ENCODE measurements around the gene KATNAL1. TPM values are rescaled to one million over a fixed set of nuclear protein-coding genes. Genes with fewer than 3 reads are reported as not detected.
A peak's percentile ranks its signal among the peaks of the same experiment; 100 is the strongest.

The KATNAL1 gene
- total and polyA plus RNA-seq, 2 of the 4 experiments (the other 2 are of a cell fraction) = 6.9 to 16.8 TPM

DNA sequence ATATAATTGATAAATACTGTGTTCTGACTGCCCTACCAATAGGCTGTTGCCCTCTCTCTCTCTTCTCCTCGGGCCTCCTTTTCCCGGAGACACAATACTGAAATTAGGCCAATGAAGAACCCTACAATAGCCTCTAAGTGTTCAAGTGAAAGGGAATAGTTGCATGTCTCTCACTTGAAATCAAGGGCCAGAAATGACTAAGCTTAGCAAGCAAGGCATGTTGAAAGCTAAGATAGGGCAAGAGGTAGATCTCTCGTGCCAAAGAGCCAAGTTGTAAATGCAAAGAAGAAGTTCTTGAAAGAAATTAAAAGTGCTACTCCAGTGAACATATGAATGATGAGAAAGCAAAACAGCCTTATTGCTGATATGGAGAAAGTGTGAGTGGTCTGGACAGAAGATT lies 13.3 kb downstream of the KATNAL1 start:
- no peak overlapping the region for H3K4me2 ChIP-seq (ENCODE audit: low read depth, low read length)
- no CpG with 5 or more reads among the region's 3 CpGs for WGBS, 2 experiments (ENCODE audit: extremely low coverage in 2 of 2, insufficient read length in 1 of 2)
- H4K91ac ChIP-seq (ENCODE audit: insufficient read depth, low read depth, low read length) = no peak overlapping the region
- H3K27ac ChIP-seq (ENCODE audit: insufficient read depth, low read length) = no peak overlapping the region
- no peak overlapping the region for H4K5ac ChIP-seq (ENCODE audit: low read depth, low read length)
- H3K14ac ChIP-seq (replicated peaks; ENCODE audit: low read depth, low read length) = no peak overlapping the region
- H4K8ac ChIP-seq (ENCODE audit: low read depth in 2 of 2, low read length in 2 of 2) = no peak overlapping the region
- no peak overlapping the region for H2BK15ac ChIP-seq (ENCODE audit: low read depth, low read length)
- no peak overlapping the region for H3K18ac ChIP-seq (ENCODE audit: low read depth, low read length)
- POLR2A ChIA-PET (ENCODE audit: unreplicated experiment) = no interaction called here
- dilution Hi-C loops (cut with HindIII; ENCODE audit: low sequenced_read_pairs, unreplicated experiment) (no loop called here), intact Hi-C loops (cut with micrococcal nuclease) (no loop called here), in situ Hi-C loops (cut with MboI; ENCODE audit: low sequenced_read_pairs) (no loop called here)
- H3K56ac ChIP-seq (ENCODE audit: extremely low read depth, insufficient read depth, low read length) = no peak overlapping the region
- no peaks in the 10 kb centered on the region for H3K36me3 ChIP-seq (ENCODE audit: control insufficient read depth, insufficient read depth, low read length)
- H3K9ac ChIP-seq (ENCODE audit: low read depth, low read length) = no peak overlapping the region
- ATAC-seq (ENCODE audit: low read depth) = no peak
- peaks cover 10% of the 10 kb centered on the region for H3K9me1 ChIP-seq (ENCODE audit: insufficient read depth, low read length)
- TF ChIP-seq MAFK (IDR thresholded peaks at IDR 0.05; ENCODE audit: low read depth, low read length) (no peak), MAZ (IDR thresholded peaks at IDR 0.05; ENCODE audit: borderline replicate concordance, low read depth, low read length) (no peak), RFX5 (IDR thresholded peaks at IDR 0.05; ENCODE audit: low read depth, low read length) (no peak), CEBPB (IDR thresholded peaks at IDR 0.05; ENCODE audit: low read depth, low read length) (no peak), RAD21 (IDR thresholded peaks at IDR 0.05; ENCODE audit: low read length) (no peak), NFE2L2 (IDR thresholded peaks at IDR 0.05; ENCODE audit: low read depth, low read length) (no peak), CHD1 (IDR thresholded peaks at IDR 0.05; ENCODE audit: low read depth, low read length) (no peak), RCOR1 (IDR thresholded peaks at IDR 0.05; ENCODE audit: insufficient replicate concordance, low read length) (no peak), SMC3 (IDR thresholded peaks at IDR 0.05; ENCODE audit: low read depth, low read length) (no peak), MXI1 (IDR thresholded peaks at IDR 0.05; ENCODE audit: borderline replicate concordance, low read depth, low read length) (no peak), BHLHE40 (IDR thresholded peaks at IDR 0.05; ENCODE audit: low read depth, low read length) (no peak), FOS (IDR thresholded peaks at IDR 0.05; ENCODE audit: low read depth, low read length) (no peak), POLR2A (IDR thresholded peaks at IDR 0.05; ENCODE audit: low read depth, low read length) (no peak)
- TF ChIP-seq, protein P1, sequence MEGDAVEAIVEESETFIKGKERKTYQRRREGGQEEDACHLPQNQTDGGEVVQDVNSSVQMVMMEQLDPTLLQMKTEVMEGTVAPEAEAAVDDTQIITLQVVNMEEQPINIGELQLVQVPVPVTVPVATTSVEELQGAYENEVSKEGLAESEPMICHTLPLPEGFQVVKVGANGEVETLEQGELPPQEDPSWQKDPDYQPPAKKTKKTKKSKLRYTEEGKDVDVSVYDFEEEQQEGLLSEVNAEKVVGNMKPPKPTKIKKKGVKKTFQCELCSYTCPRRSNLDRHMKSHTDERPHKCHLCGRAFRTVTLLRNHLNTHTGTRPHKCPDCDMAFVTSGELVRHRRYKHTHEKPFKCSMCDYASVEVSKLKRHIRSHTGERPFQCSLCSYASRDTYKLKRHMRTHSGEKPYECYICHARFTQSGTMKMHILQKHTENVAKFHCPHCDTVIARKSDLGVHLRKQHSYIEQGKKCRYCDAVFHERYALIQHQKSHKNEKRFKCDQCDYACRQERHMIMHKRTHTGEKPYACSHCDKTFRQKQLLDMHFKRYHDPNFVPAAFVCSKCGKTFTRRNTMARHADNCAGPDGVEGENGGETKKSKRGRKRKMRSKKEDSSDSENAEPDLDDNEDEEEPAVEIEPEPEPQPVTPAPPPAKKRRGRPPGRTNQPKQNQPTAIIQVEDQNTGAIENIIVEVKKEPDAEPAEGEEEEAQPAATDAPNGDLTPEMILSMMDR (conservative IDR thresholded peaks at IDR 0.05; ENCODE audit: low read depth, low read length) = no peak
- TF ChIP-seq, protein P2, sequence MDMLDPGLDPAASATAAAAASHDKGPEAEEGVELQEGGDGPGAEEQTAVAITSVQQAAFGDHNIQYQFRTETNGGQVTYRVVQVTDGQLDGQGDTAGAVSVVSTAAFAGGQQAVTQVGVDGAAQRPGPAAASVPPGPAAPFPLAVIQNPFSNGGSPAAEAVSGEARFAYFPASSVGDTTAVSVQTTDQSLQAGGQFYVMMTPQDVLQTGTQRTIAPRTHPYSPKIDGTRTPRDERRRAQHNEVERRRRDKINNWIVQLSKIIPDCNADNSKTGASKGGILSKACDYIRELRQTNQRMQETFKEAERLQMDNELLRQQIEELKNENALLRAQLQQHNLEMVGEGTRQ (IDR thresholded peaks at IDR 0.05; ENCODE audit: low read depth, low read length) = no peak
- TF ChIP-seq, protein P3, sequence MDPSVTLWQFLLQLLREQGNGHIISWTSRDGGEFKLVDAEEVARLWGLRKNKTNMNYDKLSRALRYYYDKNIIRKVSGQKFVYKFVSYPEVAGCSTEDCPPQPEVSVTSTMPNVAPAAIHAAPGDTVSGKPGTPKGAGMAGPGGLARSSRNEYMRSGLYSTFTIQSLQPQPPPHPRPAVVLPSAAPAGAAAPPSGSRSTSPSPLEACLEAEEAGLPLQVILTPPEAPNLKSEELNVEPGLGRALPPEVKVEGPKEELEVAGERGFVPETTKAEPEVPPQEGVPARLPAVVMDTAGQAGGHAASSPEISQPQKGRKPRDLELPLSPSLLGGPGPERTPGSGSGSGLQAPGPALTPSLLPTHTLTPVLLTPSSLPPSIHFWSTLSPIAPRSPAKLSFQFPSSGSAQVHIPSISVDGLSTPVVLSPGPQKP (IDR thresholded peaks at IDR 0.05; ENCODE audit: borderline replicate concordance, low read depth, low read length) = no peak
- H2AK5ac ChIP-seq (ENCODE audit: low read depth, low read length) = no peak overlapping the region
- H3K79me1 ChIP-seq (ENCODE audit: low read depth in 1 of 2, low read length in 2 of 2) = peaks cover 47 to 75% of the 10 kb centered on the region in 2 experiments
- CTCF ChIA-PET = interaction anchor here (0.5 kb wide), 1 partner anchor 28 kb away, joined by 5 read pairs; no protein-coding TSS in a partner anchor
- DNase-seq = no peak
- H3K4me1 ChIP-seq (ENCODE audit: control insufficient read depth, insufficient read depth, low read length) = peaks cover 3% of the 10 kb centered on the region
- no peak overlapping the region for H2AFZ ChIP-seq (replicated peaks; ENCODE audit: low read length, poor library complexity)
- 0 out of 2 replicates have a peak overlapping the region, but pooled peaks have one; percentile 34 for H3K23ac ChIP-seq (ENCODE audit: low read depth, low read length)
- H3K9me3 ChIP-seq (ENCODE audit: control insufficient read depth, insufficient read depth, low read length) = no peaks in the 10 kb centered on the region
- H3K4ac ChIP-seq (ENCODE audit: low read depth, low read length) = no peak overlapping the region
- peaks cover 47% of the 10 kb centered on the region for H4K20me1 ChIP-seq (ENCODE audit: insufficient read depth, low read length)
- H2AK9ac ChIP-seq (replicated peaks; ENCODE audit: low read depth, low read length, poor library complexity) = no peak overlapping the region
- H2BK20ac ChIP-seq (ENCODE audit: low read depth, low read length) = no peak overlapping the region
- H2BK120ac ChIP-seq (ENCODE audit: low read depth, low read length) = no peak overlapping the region
- H3K4me3 ChIP-seq (ENCODE audit: insufficient read depth, low read depth, low read length) = no peak overlapping the region
- H2BK5ac ChIP-seq (ENCODE audit: low read depth, low read length, poor library complexity, severe bottlenecking) = no peak overlapping the region
- BruUV-seq (replicated peaks) = no TSS peak
- no peaks in the 10 kb centered on the region for H3K27me3 ChIP-seq (ENCODE audit: control insufficient read depth, insufficient read depth, low read length)

All from IMR-90 (cell line).